GM18907 (cell line): ENCODE data around the gene ADARB1.

Experiments
- ATAC-seq: cut with Tn5 transposase; IDR thresholded peaks from one replicate; pipeline ENCODE4 v1.9.1; 2021; ENCODE audit warnings: mild to moderate bottlenecking, moderate library complexity; ENCODE audit not compliant: unreplicated experiment

ADARB1 gene

GRCh38 chr21:45163413-45164123, 89.2 kb downstream of the ADARB1 start:
- no peak for ATAC-seq

GRCh38 chr21:45164124-45164511, 89.7 kb downstream of the ADARB1 start:
- no peak for ATAC-seq

- ATAC-seq, result no peak
Observed at GRCh38 chr21:45164838-45165237, 90.5 kb downstream of the ADARB1 start.

GRCh38 chr21:45166931-45167330, 92.6 kb downstream of the ADARB1 start:
- ATAC-seq, result no peak

- ATAC-seq, result no peak
Observed at GRCh38 chr21:45167796-45168222, 93.4 kb downstream of the ADARB1 start.

GRCh38 chr21:45168522-45168921, 94.1 kb downstream of the ADARB1 start:
- no peak for ATAC-seq

GRCh38 chr21:45169001-45169400, 94.6 kb downstream of the ADARB1 start:
- no peak for ATAC-seq

GRCh38 chr21:45169682-45170081, 95.3 kb downstream of the ADARB1 start:
- ATAC-seq, result no peak

- ATAC-seq, result no peak
Observed at GRCh38 chr21:45170987-45171386, 96.6 kb downstream of the ADARB1 start.

GRCh38 chr21:45172420-45172819, 98.0 kb downstream of the ADARB1 start:
- no peak for ATAC-seq

GRCh38 chr21:45175326-45176095, 101.1 kb downstream of the ADARB1 start:
- ATAC-seq, result no peak

- no peak for ATAC-seq
Observed at GRCh38 chr21:45176141-45176540, 101.8 kb downstream of the ADARB1 start.

GRCh38 chr21:45177039-45177438, 102.7 kb downstream of the ADARB1 start:
- ATAC-seq, result no peak

GRCh38 chr21:45178070-45178608, 103.8 kb downstream of the ADARB1 start:
- no peak for ATAC-seq

- no peak for ATAC-seq
Observed at GRCh38 chr21:45178971-45179370, 104.6 kb downstream of the ADARB1 start.

- no peak for ATAC-seq
Observed at GRCh38 chr21:45179568-45180245, 105.3 kb downstream of the ADARB1 start.

GRCh38 chr21:45180246-45180599, 105.8 kb downstream of the ADARB1 start:
- ATAC-seq, result no peak

GRCh38 chr21:45182958-45183357, 108.6 kb downstream of the ADARB1 start:
- no peak for ATAC-seq

- ATAC-seq, result no peak
Observed at GRCh38 chr21:45183852-45184251, 109.5 kb downstream of the ADARB1 start.

- ATAC-seq, result no peak
Observed at GRCh38 chr21:45184869-45185268, 110.5 kb downstream of the ADARB1 start.

GRCh38 chr21:45186709-45187108, 112.3 kb downstream of the ADARB1 start:
- ATAC-seq, result no peak

GRCh38 chr21:45187646-45188045, 113.3 kb downstream of the ADARB1 start:
- ATAC-seq, result no peak
